Measurements from ENCODE around the gene COMTD1. TPM values are rescaled to one million over a fixed set of nuclear protein-coding genes. Genes with fewer than 3 reads are reported as not detected.
A peak's percentile ranks its signal among the peaks of the same experiment; 100 is the strongest.

COMTD1 gene
- 10 to 100 TPM; 21.0 to 28.5 (median 21.7) TPM for total RNA-seq

DNA sequence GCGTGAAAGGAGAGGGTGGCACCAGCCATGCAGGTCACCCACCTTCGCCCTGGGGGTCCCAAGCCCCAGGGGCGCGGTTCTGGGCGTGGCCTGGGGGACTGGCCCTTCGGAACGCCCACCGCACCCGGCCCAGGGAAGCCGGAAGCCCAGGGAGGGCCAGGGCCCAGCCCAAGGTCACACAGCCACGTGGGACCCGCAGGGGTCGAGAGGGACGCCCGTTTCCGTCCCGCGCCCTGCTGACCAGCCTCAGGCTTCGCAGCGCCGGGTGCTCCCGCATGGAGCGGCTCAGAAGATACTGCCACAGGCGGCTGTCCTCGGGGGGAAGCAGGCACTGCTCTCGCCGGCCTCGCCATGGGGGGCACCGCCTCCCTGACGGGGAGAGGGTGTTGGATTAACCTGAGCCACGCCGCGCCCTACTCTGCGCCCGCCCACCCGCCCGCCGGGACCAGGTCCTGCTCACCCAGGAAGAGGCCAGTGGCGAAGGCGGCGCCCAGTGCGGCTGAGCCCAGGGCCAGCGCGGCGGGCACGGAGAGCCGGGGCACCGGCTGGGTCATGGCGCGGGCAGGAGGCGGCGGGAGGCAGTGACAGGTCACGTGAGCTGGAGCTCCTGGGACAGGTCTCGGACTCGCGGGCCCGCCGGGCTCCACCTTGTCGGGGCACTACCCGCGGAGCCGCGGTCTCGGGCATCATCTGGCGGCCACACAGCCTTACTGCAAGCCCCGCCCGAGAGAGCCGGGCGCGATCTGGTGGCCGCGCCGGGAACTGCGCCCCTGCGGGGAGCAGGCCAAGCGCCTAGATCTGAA is at the start of gene COMTD1:
Gene COMTD1 (minus strand): TSS at position 583 of the 803 bp plus-strand sequence. CDS start 29 bp downstream, at position 554.
- H3K27me3 ChIP-seq, result no peaks in the 10 kb centered on the region
- peak within 1 kb of the TSS; percentile 84 to 87 for H3K27ac ChIP-seq
- no peaks in the 10 kb centered on the region for H3K36me3 ChIP-seq
- H3K4me1 ChIP-seq, result peaks cover 8 to 9% of the 10 kb centered on the region in 2 donors
- H3K4me3 ChIP-seq, result peak within 1 kb of the TSS; percentile 69 to 84 (median 73)
- TF ChIP-seq POLR2A (IDR thresholded peaks at IDR 0.05) (no peak), POLR2AphosphoS5 (IDR thresholded peaks at IDR 0.05) (peak in 2 of 3 donors; percentile 8 to 38)
- TF ChIP-seq, protein P1, sequence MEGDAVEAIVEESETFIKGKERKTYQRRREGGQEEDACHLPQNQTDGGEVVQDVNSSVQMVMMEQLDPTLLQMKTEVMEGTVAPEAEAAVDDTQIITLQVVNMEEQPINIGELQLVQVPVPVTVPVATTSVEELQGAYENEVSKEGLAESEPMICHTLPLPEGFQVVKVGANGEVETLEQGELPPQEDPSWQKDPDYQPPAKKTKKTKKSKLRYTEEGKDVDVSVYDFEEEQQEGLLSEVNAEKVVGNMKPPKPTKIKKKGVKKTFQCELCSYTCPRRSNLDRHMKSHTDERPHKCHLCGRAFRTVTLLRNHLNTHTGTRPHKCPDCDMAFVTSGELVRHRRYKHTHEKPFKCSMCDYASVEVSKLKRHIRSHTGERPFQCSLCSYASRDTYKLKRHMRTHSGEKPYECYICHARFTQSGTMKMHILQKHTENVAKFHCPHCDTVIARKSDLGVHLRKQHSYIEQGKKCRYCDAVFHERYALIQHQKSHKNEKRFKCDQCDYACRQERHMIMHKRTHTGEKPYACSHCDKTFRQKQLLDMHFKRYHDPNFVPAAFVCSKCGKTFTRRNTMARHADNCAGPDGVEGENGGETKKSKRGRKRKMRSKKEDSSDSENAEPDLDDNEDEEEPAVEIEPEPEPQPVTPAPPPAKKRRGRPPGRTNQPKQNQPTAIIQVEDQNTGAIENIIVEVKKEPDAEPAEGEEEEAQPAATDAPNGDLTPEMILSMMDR (IDR thresholded peaks at IDR 0.05), result peak; percentile 100
- peak; percentile 94 to 95 for DNase-seq (ENCODE audit: low spot score in 2 of 2)
- intact Hi-C loops (cut with DNase I; ENCODE audit: low total_unique reads), result loop anchor here (10.0 kb wide), 1 partner anchor 131 kb away; a partner anchor contains a TSS
- H3K9me3 ChIP-seq, result no peaks in the 10 kb centered on the region

DNA sequence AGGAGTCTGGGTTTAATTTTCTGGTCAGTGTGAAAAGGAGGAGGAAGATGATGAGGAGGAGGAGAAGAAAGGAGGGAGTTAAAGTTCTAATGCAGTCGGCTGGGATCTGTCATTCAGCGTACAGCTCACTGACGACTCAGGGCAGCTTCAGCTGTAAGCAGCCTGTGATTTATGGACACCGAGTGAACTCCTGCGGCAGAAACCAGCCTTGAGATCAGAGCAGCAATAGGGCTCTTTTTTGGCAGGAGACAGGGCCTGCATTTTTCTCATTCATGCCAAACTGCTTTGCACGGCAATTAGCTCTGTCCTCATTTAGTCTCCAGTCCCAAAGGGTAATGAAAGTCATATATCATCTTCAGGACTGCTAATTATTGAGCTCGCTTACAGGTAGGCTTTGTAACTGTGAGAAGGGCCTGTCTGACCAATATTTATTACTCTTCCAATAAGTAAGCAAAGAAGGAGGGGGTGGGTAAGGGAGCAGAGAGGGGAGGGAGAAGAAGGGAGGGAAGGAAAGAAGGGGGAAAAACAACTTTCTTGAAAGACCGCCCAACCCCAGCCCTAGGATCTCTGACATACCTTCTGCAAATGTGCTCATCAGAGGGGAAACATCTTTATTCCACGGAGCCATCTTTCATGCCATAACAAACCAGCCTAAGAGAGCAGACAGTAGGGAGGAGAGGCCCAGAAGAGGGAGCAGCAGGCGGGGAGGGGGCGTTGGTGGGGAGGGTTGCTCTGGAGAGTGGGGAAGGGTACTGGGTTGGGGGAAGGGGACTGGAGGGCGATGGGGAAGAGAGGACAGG is 48.1 kb upstream of the COMTD1 start:
- H3K4me3 ChIP-seq, result no peak overlapping the region
- TF ChIP-seq POLR2AphosphoS5 (IDR thresholded peaks at IDR 0.05) (no peak), POLR2A (IDR thresholded peaks at IDR 0.05) (no peak)
- TF ChIP-seq, protein P1 (IDR thresholded peaks at IDR 0.05), result no peak
- H3K27me3 ChIP-seq, result no peaks in the 10 kb centered on the region
- H3K9me3 ChIP-seq, result no peaks in the 10 kb centered on the region
- intact Hi-C loops (cut with DNase I; ENCODE audit: low total_unique reads), result no loop called here
- H3K36me3 ChIP-seq, result no peaks in the 10 kb centered on the region
- peak in 1 of 2 donors; percentile 50 for DNase-seq (ENCODE audit: low spot score in 2 of 2)
- H3K4me1 ChIP-seq, result no peaks in the 10 kb centered on the region
- H3K27ac ChIP-seq, result peak overlapping the region; percentile 48 to 68

DNA sequence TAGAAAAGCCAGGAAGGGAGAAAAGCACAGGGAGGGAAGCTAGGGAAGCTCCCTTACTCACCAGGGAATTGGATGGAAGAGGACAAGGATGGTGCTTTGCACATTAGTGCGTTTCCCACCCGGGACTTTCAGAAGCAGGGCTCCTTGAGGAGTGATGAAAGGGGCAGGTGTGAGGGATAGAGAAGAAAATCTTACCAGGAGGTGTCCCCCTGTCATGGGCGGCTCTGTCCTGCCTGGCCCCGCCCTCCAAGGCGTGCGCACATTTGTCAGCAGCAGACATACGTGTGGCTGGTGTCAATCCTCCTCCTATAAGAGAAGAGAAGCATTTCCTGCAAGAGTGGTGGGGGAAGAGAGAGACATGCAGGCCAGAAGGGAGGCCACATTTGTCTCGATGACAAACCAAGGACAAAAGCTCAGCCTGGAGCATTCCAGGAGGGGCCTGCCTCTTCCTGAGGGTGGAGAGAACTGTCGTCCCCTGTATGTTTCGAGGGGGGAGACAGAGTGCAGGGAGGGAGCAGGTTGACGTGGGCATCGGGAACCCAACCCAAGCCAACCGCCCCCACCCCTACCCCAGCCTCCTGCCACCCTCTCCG is 47.4 kb upstream of the COMTD1 start:
- H3K9me3 ChIP-seq, result no peaks in the 10 kb centered on the region
- no peak overlapping the region for H3K4me3 ChIP-seq
- H3K27me3 ChIP-seq, result no peaks in the 10 kb centered on the region
- H3K36me3 ChIP-seq, result no peaks in the 10 kb centered on the region
- H3K27ac ChIP-seq, result peak overlapping the region; percentile 48 to 52
- no peaks in the 10 kb centered on the region for H3K4me1 ChIP-seq
- DNase-seq (ENCODE audit: low spot score in 2 of 2), result no peak
- TF ChIP-seq, protein P1 (IDR thresholded peaks at IDR 0.05), result no peak
- TF ChIP-seq POLR2AphosphoS5 (IDR thresholded peaks at IDR 0.05), result no peak
- intact Hi-C loops (cut with DNase I; ENCODE audit: low total_unique reads), result no loop called here

DNA sequence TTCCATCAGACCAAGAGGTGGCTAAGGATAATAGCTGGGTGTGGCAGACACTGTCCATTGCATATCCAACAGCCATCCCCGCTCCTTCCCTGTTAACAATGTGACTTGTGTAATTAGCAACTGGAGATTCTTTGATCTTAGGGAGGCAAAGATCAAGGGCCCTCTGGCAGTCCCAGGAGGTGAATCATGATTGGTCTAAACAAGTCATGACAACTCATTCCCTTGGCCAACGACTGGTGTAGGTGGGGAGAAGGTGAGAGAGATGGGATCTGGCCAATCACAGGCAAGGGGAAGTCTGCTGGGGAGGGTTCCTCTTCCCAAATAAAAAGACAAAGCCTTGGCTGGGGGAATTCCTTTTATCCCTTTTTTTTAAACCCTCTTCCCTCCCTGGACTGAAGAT is 46.2 kb upstream of the COMTD1 start:
- TF ChIP-seq POLR2AphosphoS5 (IDR thresholded peaks at IDR 0.05), result no peak
- TF ChIP-seq, protein P1 (IDR thresholded peaks at IDR 0.05), result no peak
- TF ChIP-seq POLR2A (IDR thresholded peaks at IDR 0.05), result no peak
- no peak for DNase-seq (ENCODE audit: low spot score in 2 of 2)
- Histone ChIP-seq H3K27me3 (no peaks in the 10 kb centered on the region), H3K36me3 (no peaks in the 10 kb centered on the region), H3K27ac (no peak overlapping the region), H3K9me3 (no peaks in the 10 kb centered on the region), H3K4me3 (no peak overlapping the region), H3K4me1 (no peaks in the 10 kb centered on the region)
- intact Hi-C loops (cut with DNase I; ENCODE audit: low total_unique reads), result no loop called here
